SK-N-SH (cell line): Measurements from ENCODE around the gene CYP27C1. TPM values are rescaled to one million over a fixed set of nuclear protein-coding genes. Genes with fewer than 3 reads are reported as not detected.

Source experiments
- CTCF ChIA-PET: fragments of 300-600, 350-600 bp; formaldehyde crosslinking; extraction: SDS; loops from one replicate; lab custom pipeline; 2021; lab: Yijun Ruan, JAX
- POLR2A ChIA-PET: fragments of 350-600 bp; sonication (Branson Sonifier 250); formaldehyde crosslinking; extraction: SDS; loops from one replicate; lab custom pipeline; 2020; ENCODE audit warnings: antibody characterized with exemption, inconsistent platforms; lab: Yijun Ruan, JAX
- DNase-seq: peaks from one replicate; pipeline ENCODE4 v3.0.0; 2012
- H2AFZ ChIP-seq: fragments of 200-600 bp; sonication (generic); 2 replicates; pipeline ENCODE4 v1.8.1; 2016; ENCODE audit warnings: antibody characterized with exemption, mild to moderate bottlenecking, low read depth
- H3F3A ChIP-seq: fragments of 200-600 bp; sonication (generic); replicated peaks from 2 replicates; pipeline ENCODE3; 2016; ENCODE audit warnings: antibody characterized with exemption, mild to moderate bottlenecking; ENCODE audit not compliant: insufficient read depth
- H3K27ac ChIP-seq, 2 experiments: fragments of 200-500 bp in 1 of 2; fragments of 200-600 bp in 1 of 2; sonication (Bioruptor generic) in 1 of 2; sonication (generic), shearing (Covaris generic) in 1 of 2; 2 replicates each; pipeline versions ENCODE4 v1.5.1 to v1.6.1; 2014 to 2016; ENCODE audit warnings: low read depth in 2 of 2, inconsistent platforms in 1 of 2, low read length in 1 of 2, mild to moderate bottlenecking in 1 of 2, mixed read lengths in 1 of 2
- H3K27me3 ChIP-seq: fragments of 200-600 bp; sonication (generic), shearing (Covaris generic); 2 replicates; pipeline ENCODE4 v1.6.1; 2016; ENCODE audit warnings: mixed run types; ENCODE audit not compliant: insufficient read depth
- H3K36me3 ChIP-seq, 2 experiments: fragments of 200-500 bp in 1 of 2; fragments of 200-600 bp in 1 of 2; sonication (Bioruptor generic) in 1 of 2; sonication (generic) in 1 of 2; replicated peaks in 1 of 2; 2 replicates each; pipeline versions ENCODE3 to v1.5.1; 2014 to 2016; ENCODE audit warnings: low read length in 1 of 2, mild to moderate bottlenecking in 1 of 2; ENCODE audit not compliant: insufficient read depth in 2 of 2, control insufficient read depth in 1 of 2
- H3K4me1 ChIP-seq, 2 experiments: fragments of 200-500 bp in 1 of 2; fragments of 200-600 bp in 1 of 2; sonication (Bioruptor generic) in 1 of 2; sonication (generic), shearing (Covaris generic) in 1 of 2; 2 replicates each; pipeline versions ENCODE4 v1.5.1 to v1.6.1; 2014 to 2016; ENCODE audit warnings: low read depth in 1 of 2, low read length in 1 of 2, mixed run types in 1 of 2; ENCODE audit not compliant: insufficient read depth in 2 of 2, control insufficient read depth in 1 of 2
- H3K4me2 ChIP-seq: fragments of 200-600 bp; sonication (generic), shearing (Covaris generic); 2 replicates; pipeline ENCODE4 v1.6.1; 2017; ENCODE audit warnings: mixed run types
- H3K4me3 ChIP-seq, 2 experiments: fragments of 200-500 bp in 1 of 2; fragments of 200-600 bp in 1 of 2; sonication (Bioruptor generic) in 1 of 2; sonication (generic), shearing (Covaris generic) in 1 of 2; 2 replicates each; pipeline versions ENCODE4 v1.5.1 to v1.8.1; 2014 to 2016; ENCODE audit warnings: low read depth in 2 of 2, inconsistent platforms in 1 of 2, low read length in 1 of 2, mild to moderate bottlenecking in 1 of 2, mixed read lengths in 1 of 2, moderate library complexity in 1 of 2
- H3K79me2 ChIP-seq: fragments of 200-600 bp; sonication (generic); 2 replicates; pipeline ENCODE4 v1.8.1; 2017; ENCODE audit warnings: mild to moderate bottlenecking; ENCODE audit not compliant: insufficient read depth
- H3K9ac ChIP-seq: fragments of 200-600 bp; sonication (generic); 2 replicates; pipeline ENCODE4 v1.6.1; 2017; ENCODE audit warnings: mixed run types
- H3K9me2 ChIP-seq: fragments of 200-600 bp; sonication (generic); 2 replicates; pipeline ENCODE4 v1.6.1; 2017; ENCODE audit warnings: mixed run types
- H3K9me3 ChIP-seq: fragments of 200-600 bp; sonication (generic); 2 replicates; pipeline ENCODE4 v1.6.1; 2017; ENCODE audit warnings: mixed run types, mild to moderate bottlenecking, moderate library complexity
- H4K20me1 ChIP-seq: fragments of 200-600 bp; sonication (generic); 2 replicates; pipeline ENCODE4 v1.6.1; 2017; ENCODE audit warnings: mild to moderate bottlenecking, mixed run types; ENCODE audit not compliant: insufficient read depth
- CHD2 ChIP-seq: fragments of 150-350 bp; IDR thresholded peaks from 2 replicates; pipeline ENCODE4 v1.6.1; 2018; ENCODE audit warnings: low read length; ENCODE audit not compliant: partially characterized antibody
- CTCF ChIP-seq: fragments of 200-600 bp; sonication (generic); IDR thresholded peaks from 2 replicates; pipeline ENCODE4 v1.6.1; 2017; ENCODE audit warnings: antibody characterized with exemption, mild to moderate bottlenecking, moderate library complexity
- ELF1 ChIP-seq: IDR thresholded peaks from 2 replicates; pipeline ENCODE4 v1.4.0; 2012
- EP300 ChIP-seq, 2 experiments: IDR thresholded peaks; 2 replicates each; pipeline versions ENCODE4 v1.4.0 to v1.6.1; 2012; ENCODE audit warnings: borderline replicate concordance in 1 of 2, low read depth in 1 of 2, low read length in 1 of 2
- EZH2phosphoT487 ChIP-seq: fragments of 200-600 bp; sonication (generic); IDR thresholded peaks from 2 replicates; pipeline ENCODE4 v1.6.1; 2017; ENCODE audit warnings: low read depth, mixed run types, mild to moderate bottlenecking, antibody characterized with exemption, moderate library complexity, borderline replicate concordance
- FOSL2 ChIP-seq: IDR thresholded peaks from 2 replicates; pipeline ENCODE4 v1.4.0; 2012; ENCODE audit warnings: low read depth, mild to moderate bottlenecking, moderate library complexity, borderline replicate concordance
- FOXJ3 ChIP-seq: sonication (generic); formaldehyde crosslinking; IDR thresholded peaks from 2 replicates; pipeline ENCODE4 v1.5.1; 2020; ENCODE audit warnings: mild to moderate bottlenecking, missing genetic modification reagents
- FOXM1 ChIP-seq: IDR thresholded peaks from 2 replicates; pipeline ENCODE4 v1.4.0; 2012; ENCODE audit warnings: low read depth, mild to moderate bottlenecking
- GATA2 ChIP-seq: sonication (generic); formaldehyde crosslinking; IDR thresholded peaks from 2 replicates; pipeline ENCODE4 v1.5.0; 2020; ENCODE audit warnings: mild to moderate bottlenecking, missing genetic modification reagents
- JUND ChIP-seq: IDR thresholded peaks from 2 replicates; pipeline ENCODE4 v1.4.0; 2012
- MAX ChIP-seq: IDR thresholded peaks from 2 replicates; pipeline ENCODE4 v1.4.0; 2012; ENCODE audit warnings: low read depth
- MEF2A ChIP-seq: IDR thresholded peaks from 2 replicates; pipeline ENCODE4 v1.4.0; 2012; ENCODE audit warnings: low read depth, borderline replicate concordance
- NFIC ChIP-seq: IDR thresholded peaks from 2 replicates; pipeline ENCODE4 v1.4.0; 2012; ENCODE audit warnings: borderline replicate concordance
- NRF1 ChIP-seq: IDR thresholded peaks from 2 replicates; pipeline ENCODE4 v1.6.1; 2012; ENCODE audit warnings: low read depth, mild to moderate bottlenecking, low read length
- PBX3 ChIP-seq: IDR thresholded peaks from 2 replicates; pipeline ENCODE4; 2012
- RAD21 ChIP-seq: IDR thresholded peaks from 2 replicates; pipeline ENCODE4 v1.6.1; 2012; ENCODE audit warnings: mild to moderate bottlenecking, low read length
- RCOR1 ChIP-seq: fragments of 150-350 bp; IDR thresholded peaks from 2 replicates; pipeline ENCODE4 v1.6.1; 2017; ENCODE audit warnings: antibody characterized with exemption, low read length
- RFX5 ChIP-seq: IDR thresholded peaks from 2 replicates; pipeline ENCODE4 v1.6.1; 2012; ENCODE audit warnings: mild to moderate bottlenecking, improper control_type of control experiment, low read length
- SIN3A ChIP-seq: IDR thresholded peaks from 2 replicates; pipeline ENCODE4 v1.6.1; 2012; ENCODE audit warnings: low read depth, mild to moderate bottlenecking, low read length, moderate library complexity, borderline replicate concordance
- SMC3 ChIP-seq: IDR thresholded peaks from 2 replicates; pipeline ENCODE4 v1.6.1; 2012; ENCODE audit warnings: low read depth, low read length, improper control_type of control experiment
- TCF12 ChIP-seq: IDR thresholded peaks from 2 replicates; pipeline ENCODE4 v1.4.0; 2012
- USF1 ChIP-seq: IDR thresholded peaks from 2 replicates; pipeline ENCODE4 v1.4.0; 2012; ENCODE audit warnings: low read depth, borderline replicate concordance
- USF2 ChIP-seq: fragments of 150-350 bp; IDR thresholded peaks from 2 replicates; pipeline ENCODE4 v1.6.1; 2017; ENCODE audit warnings: antibody characterized with exemption, low read length, low read depth, borderline replicate concordance
- YY1 ChIP-seq: IDR thresholded peaks from 2 replicates; pipeline ENCODE4 v1.4.0; 2012; ENCODE audit warnings: low read depth, mild to moderate bottlenecking
- ZBTB33 ChIP-seq: IDR thresholded peaks from 2 replicates; pipeline ENCODE4 v1.4.0; 2012; ENCODE audit warnings: low read depth, borderline replicate concordance
- WGBS: methylation state at CpG from one replicate; pipeline ENCODE4 v1.1.6; 2017; ENCODE audit warnings: low lambda C conversion rate; 5-methylcytosine and 5-hydroxymethylcytosine counted together
- polyA plus RNA-seq, 3 experiments: library from polyadenylated mRNA; depleted of rRNA; stranded (reverse); fragments of >200 nt; gene quantifications; 2 replicates each; pipeline ENCODE4 v1.2.3, GENCODE V29; 2012

The CYP27C1 gene
- polyA plus RNA-seq, 1 of the 3 experiments (the other 2 are of a cell fraction) = not detected

- H3K4me1 ChIP-seq = peaks cover 2 to 10% of the 10 kb centered on the region in 2 experiments; a peak in 2 of 4 replicates
- H3K36me3 ChIP-seq = no peaks in the 10 kb centered on the region
- no peaks in the 10 kb centered on the region for H3K9me2 ChIP-seq
- POLR2A ChIA-PET = no interaction called here
- peaks cover 10% of the 10 kb centered on the region; the same call in 1 of the 2 replicates for H3K9me3 ChIP-seq
- H3K27me3 ChIP-seq = no peaks in the 10 kb centered on the region
- CTCF ChIA-PET = interaction anchor here (1.3 kb wide), 1 partner anchor 57 kb away, joined by 3 read pairs; no protein-coding TSS in a partner anchor
- no peaks in the 10 kb centered on the region for H4K20me1 ChIP-seq
- peaks cover 23% of the 10 kb centered on the region for H3F3A ChIP-seq
- H3K4me3 ChIP-seq = no peak overlapping the region
- H3K9ac ChIP-seq = peak overlapping the region; percentile 23; the same call in 1 of the 2 replicates
- peak overlapping the region in 1 of 2 experiments; percentile 82; a peak in 2 of 4 replicates for H3K27ac ChIP-seq
- no peak overlapping the region for H3K4me2 ChIP-seq
- WGBS = 37% methylated on average over 3 of the region's 6 CpGs
- no peaks in the 10 kb centered on the region for H3K79me2 ChIP-seq
- no peak for DNase-seq
- peak overlapping the region; percentile 33; the same call in 1 of the 2 replicates for H2AFZ ChIP-seq
- TF ChIP-seq CTCF (no peak), RFX5 (no peak), SMC3 (0 out of 2 replicates have a peak, but pooled peaks have one; percentile 4), FOXJ3 (CRISPR knock-in tag) (no peak), ZBTB33 (no peak), CHD2 (no peak), SIN3A (no peak), JUND (peak; percentile 70), RCOR1 (no peak), YY1 (no peak), FOXM1 (no peak), MEF2A (no peak), NFIC (peak; percentile 30), GATA2 (CRISPR knock-in tag) (no peak), USF1 (no peak), EP300 (IDR thresholded peaks at IDR 0.05; ENCODE audit: borderline replicate concordance in 1 of 2, low read depth in 1 of 2, low read length in 1 of 2) (peak in 1 of 2 experiments; percentile 47; a peak in 1 of 4 replicates), NRF1 (no peak), TCF12 (peak; percentile 66), USF2 (no peak), FOSL2 (peak; percentile 71), EZH2phosphoT487 (no peak), MAX (peak; percentile 45; the same call in 1 of the 2 replicates), RAD21 (no peak), ELF1 (no peak), PBX3 (no peak; the same call in 1 of the 2 replicates)
These were observed 66.4 kb downstream of the CYP27C1 start for GRCh38 chr2:127153691-127154158.
